ENCODE measurements around the gene CISTR. TPM values are rescaled to one million over a fixed set of nuclear protein-coding genes. Genes with fewer than 3 reads are reported as not detected.

CISTR gene
- total and polyA plus RNA-seq, 2 donors (not counting 3 experiments of a cell fraction or from before 2014, with no cell fraction given) = not detected

DNA sequence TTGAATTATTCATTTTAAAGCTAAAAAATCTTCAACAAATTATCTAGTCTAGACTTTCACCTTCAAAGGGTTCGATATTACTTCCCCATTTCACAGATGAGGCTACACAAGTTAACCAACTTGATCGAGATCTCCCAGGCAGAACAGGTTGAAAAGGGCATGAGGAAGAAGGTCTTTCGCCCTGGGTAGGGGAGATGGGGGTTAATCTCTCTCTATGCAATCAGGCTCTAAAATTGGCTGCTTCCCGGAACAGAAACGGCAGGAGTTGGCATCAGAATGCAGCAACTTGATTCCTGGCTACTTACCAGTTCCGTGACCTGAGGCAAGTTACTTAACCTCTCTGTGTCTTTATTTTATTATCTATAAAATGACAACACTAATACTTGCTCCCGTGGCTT, 2.4 kb upstream of the CISTR start:
- FAIRE-seq (no peak), DNase-seq (ENCODE audit: low read depth, low spot score) (no peak)
- intact Hi-C loops (cut with micrococcal nuclease) = loop anchor here (10.0 kb wide), 1 partner anchor 451 kb away; no protein-coding TSS in a partner anchor
- H3K27me3 ChIP-seq (ENCODE audit: control insufficient read depth in 2 of 2, insufficient read depth in 2 of 2, low read length in 2 of 2) = peaks cover 73 to 83% of the 10 kb centered on the region in 2 experiments
- H3K79me2 ChIP-seq (ENCODE audit: control insufficient read depth, insufficient read depth, low read length) = no peaks in the 10 kb centered on the region
- dilution Hi-C loops (cut with MboI; ENCODE audit: extremely low pct_ligation_motif_present, low sequenced_read_pairs) = no loop called here
- BruUV-seq (replicated peaks) = no TSS peak
- no peaks in the 10 kb centered on the region for H3K36me3 ChIP-seq (ENCODE audit: control insufficient read depth in 2 of 2, extremely low read depth in 1 of 2, insufficient read depth in 2 of 2, low read length in 2 of 2)
- no peaks in the 10 kb centered on the region for H4K20me1 ChIP-seq (replicated peaks; ENCODE audit: control insufficient read depth, extremely low read depth, insufficient read depth, low read length)
- ChIA-PET POLR2A (no interaction called here), CTCF (interaction anchor here (1.8 to 3.7 kb wide), 2 partner anchors 9 to 447 kb away, joined by 5 to 69 read pairs; no protein-coding TSS in a partner anchor)
- TF ChIP-seq JUN (IDR thresholded peaks at IDR 0.05; ENCODE audit: borderline replicate concordance, insufficient read depth, insufficient read length, low read depth) = no peak
- TF ChIP-seq, protein P1, sequence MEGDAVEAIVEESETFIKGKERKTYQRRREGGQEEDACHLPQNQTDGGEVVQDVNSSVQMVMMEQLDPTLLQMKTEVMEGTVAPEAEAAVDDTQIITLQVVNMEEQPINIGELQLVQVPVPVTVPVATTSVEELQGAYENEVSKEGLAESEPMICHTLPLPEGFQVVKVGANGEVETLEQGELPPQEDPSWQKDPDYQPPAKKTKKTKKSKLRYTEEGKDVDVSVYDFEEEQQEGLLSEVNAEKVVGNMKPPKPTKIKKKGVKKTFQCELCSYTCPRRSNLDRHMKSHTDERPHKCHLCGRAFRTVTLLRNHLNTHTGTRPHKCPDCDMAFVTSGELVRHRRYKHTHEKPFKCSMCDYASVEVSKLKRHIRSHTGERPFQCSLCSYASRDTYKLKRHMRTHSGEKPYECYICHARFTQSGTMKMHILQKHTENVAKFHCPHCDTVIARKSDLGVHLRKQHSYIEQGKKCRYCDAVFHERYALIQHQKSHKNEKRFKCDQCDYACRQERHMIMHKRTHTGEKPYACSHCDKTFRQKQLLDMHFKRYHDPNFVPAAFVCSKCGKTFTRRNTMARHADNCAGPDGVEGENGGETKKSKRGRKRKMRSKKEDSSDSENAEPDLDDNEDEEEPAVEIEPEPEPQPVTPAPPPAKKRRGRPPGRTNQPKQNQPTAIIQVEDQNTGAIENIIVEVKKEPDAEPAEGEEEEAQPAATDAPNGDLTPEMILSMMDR (IDR thresholded peaks at IDR 0.05; ENCODE audit: extremely low read depth in 1 of 2, insufficient read depth in 1 of 2, low read depth in 1 of 2, low read length in 2 of 2) = no peak
- TF ChIP-seq GATA2 (IDR thresholded peaks at IDR 0.05; ENCODE audit: insufficient read depth, insufficient read length, low read depth, low read length) = no peak
- no peak for TF ChIP-seq POLR2AphosphoS5 (IDR thresholded peaks at IDR 0.05; ENCODE audit: insufficient read depth, low read depth, low read length)
- no peak for TF ChIP-seq MYC (IDR thresholded peaks at IDR 0.05; ENCODE audit: low read depth, low read length)
- TF ChIP-seq POLR2A (IDR thresholded peaks at IDR 0.05; ENCODE audit: low read depth, low read length) = no peak
- TF ChIP-seq MAX (IDR thresholded peaks at IDR 0.05; ENCODE audit: insufficient read depth, insufficient read length) = no peak
- no peak for TF ChIP-seq EZH2 (IDR thresholded peaks at IDR 0.05; ENCODE audit: borderline replicate concordance, low read depth, low read length, severe bottlenecking)
- no peak for TF ChIP-seq FOS (IDR thresholded peaks at IDR 0.05; ENCODE audit: borderline replicate concordance, insufficient read depth, low read length)
- H3K4me1 ChIP-seq (ENCODE audit: control insufficient read depth, extremely low read depth, insufficient read depth, low read length) = peaks cover 3% of the 10 kb centered on the region
- no peak overlapping the region for H3K9ac ChIP-seq (replicated peaks; ENCODE audit: extremely low read depth, insufficient read depth, low read length)
- H3K9me1 ChIP-seq (replicated peaks; ENCODE audit: control insufficient read depth, extremely low read depth, insufficient read depth, low read length) = no peaks in the 10 kb centered on the region
- no peak overlapping the region for H3K27ac ChIP-seq (ENCODE audit: insufficient read depth, low read depth, low read length)
- H2AFZ ChIP-seq (ENCODE audit: low read depth, low read length) = no peak overlapping the region
- no peaks in the 10 kb centered on the region for H3K9me3 ChIP-seq (replicated peaks; ENCODE audit: control insufficient read depth, insufficient read depth, low read length)
- no peak overlapping the region for H3K4me2 ChIP-seq (ENCODE audit: insufficient read depth, low read length)
- no peak overlapping the region for H3K4me3 ChIP-seq (replicated peaks in 1 of 3; ENCODE audit: insufficient read depth in 1 of 3, low read depth in 1 of 3, low read length in 3 of 3)

Data from endothelial cell of umbilical vein (primary cell).